PC-3 (cell line): ENCODE measurements around the gene ZNF221. TPM values are rescaled to one million over a fixed set of nuclear protein-coding genes. Genes with fewer than 3 reads are reported as not detected.

Source experiments
- ATAC-seq: fragments of 200-7000 bp; cut with Tn5 transposase; 2 replicates; pipeline ENCODE4 v1.9.1; 2020; ENCODE audit warnings: mild to moderate bottlenecking, moderate library complexity
- BruUV-seq: library from RNA; stranded (reverse); fragments of 400-500 nt; replicated peaks from 2 replicates; lab custom pipeline; 2021; lab: Mats Ljungman, UMichigan
- CTCF ChIA-PET: fragments of 300-600 bp; sonication (Branson Sonifier 250); formaldehyde crosslinking; loops from one replicate; lab custom pipeline; 2022; ENCODE audit warnings: antibody characterized with exemption; lab: Charles Lee
- POLR2A ChIA-PET: fragments of 300-600 bp; sonication (Branson Sonifier 250); formaldehyde crosslinking; loops from one replicate; lab custom pipeline; 2022; ENCODE audit warnings: antibody characterized with exemption; ENCODE audit not compliant: unreplicated experiment; lab: Charles Lee
- DNase-seq: peaks from one replicate; pipeline ENCODE4 v3.0.0-alpha.2; 2015
- H2AFZ ChIP-seq: fragments of 300-600 bp; sonication (generic); 2 replicates; pipeline ENCODE4 v1.6.0; 2016; ENCODE audit warnings: antibody characterized with exemption, low read length
- H3F3A ChIP-seq: fragments of 300-600 bp; sonication (generic); one replicate; pipeline ENCODE4 v1.6.0; 2017; ENCODE audit warnings: antibody characterized with exemption, low read length, control low read depth, mild to moderate bottlenecking; ENCODE audit not compliant: unreplicated experiment
- H3K27ac ChIP-seq: fragments of 300-600 bp; sonication (generic); 2 replicates; pipeline ENCODE4 v1.5.1; 2016; ENCODE audit warnings: mild to moderate bottlenecking, low read length
- H3K27me3 ChIP-seq: fragments of 300-600 bp; sonication (generic); 2 replicates; pipeline ENCODE4 v1.6.1; 2016; ENCODE audit warnings: low read length, mixed read lengths
- H3K36me3 ChIP-seq: fragments of 300-600 bp; sonication (generic); 2 replicates; pipeline ENCODE4 v1.6.1; 2016; ENCODE audit warnings: low read depth, mixed run types, low read length, mixed read lengths
- H3K4me1 ChIP-seq: fragments of 300-600 bp; sonication (generic); 2 replicates; pipeline ENCODE4 v1.5.1; 2016; ENCODE audit warnings: low read length; ENCODE audit not compliant: insufficient read depth
- H3K4me2 ChIP-seq: fragments of 300-600 bp; sonication (generic); 2 replicates; pipeline ENCODE4 v1.6.0; 2016; ENCODE audit warnings: low read length
- H3K4me3 ChIP-seq: fragments of 300-600 bp; sonication (generic); 2 replicates; pipeline ENCODE4 v1.5.1; 2016; ENCODE audit warnings: mild to moderate bottlenecking, low read length, mixed read lengths
- H3K79me2 ChIP-seq: fragments of 300-600 bp; sonication (generic); 2 replicates; pipeline ENCODE4 v1.6.1; 2017; ENCODE audit warnings: low read length, mixed read lengths
- H3K9ac ChIP-seq: fragments of 300-600 bp; sonication (generic); 2 replicates; pipeline ENCODE4 v1.6.0; 2016; ENCODE audit warnings: mild to moderate bottlenecking, low read length
- H3K9me2 ChIP-seq: fragments of 300-600 bp; sonication (generic); replicated peaks from 2 replicates; pipeline ENCODE4 v1.6.1; 2016; ENCODE audit warnings: mixed run types, low read length, mixed read lengths
- H3K9me3 ChIP-seq: fragments of 300-600 bp; sonication (generic); 2 replicates; pipeline ENCODE4 v1.6.1; 2016; ENCODE audit warnings: low read length, mixed read lengths
- H4K20me1 ChIP-seq: fragments of 300-600 bp; sonication (generic); 2 replicates; pipeline ENCODE4 v1.6.1; 2016; ENCODE audit warnings: low read length, mixed read lengths
- CTCF ChIP-seq: fragments of 300-600 bp; sonication (generic); conservative IDR thresholded peaks from 2 replicates; pipeline ENCODE4 v1.5.1; 2017; ENCODE audit warnings: antibody characterized with exemption, low read depth, mild to moderate bottlenecking, low read length
- EZH2 ChIP-seq: fragments of 300-600 bp; sonication (generic); IDR thresholded peaks from one replicate; pipeline ENCODE4 v1.6.1; 2017; ENCODE audit warnings: antibody characterized with exemption, mild to moderate bottlenecking, low read length; ENCODE audit not compliant: unreplicated experiment
- EZH2phosphoT487 ChIP-seq: fragments of 300-600 bp; sonication (generic); IDR thresholded peaks from 2 replicates; pipeline ENCODE4 v1.6.1; 2018; ENCODE audit warnings: mild to moderate bottlenecking, antibody characterized with exemption, low read length, borderline replicate concordance
- intact Hi-C: fragments of 100-400 bp; cut with micrococcal nuclease; formaldehyde crosslinking; loops from 2 replicates; pipeline ENCODE4 v1.9.0; 2023
- total RNA-seq: library from RNA; depleted of rRNA; stranded (reverse); fragments of >200 nt; gene quantifications from 2 replicates; pipeline ENCODE4 v1.2.3, GENCODE V29; 2014

Gene ZNF221
- total RNA-seq, 1 experiment from 2014 or later: 0.55 TPM

- Histone ChIP-seq H3K4me1 (no peaks in the 10 kb centered on the region), H3K4me2 (peak overlapping the region; percentile 86), H3K36me3 (peaks cover 11% of the 10 kb centered on the region; the same call in 1 of the 2 replicates), H3K27me3 (no peaks in the 10 kb centered on the region), H2AFZ (peak overlapping the region; percentile 99), H3K27ac (no peak overlapping the region), H4K20me1 (no peaks in the 10 kb centered on the region), H3K4me3 (peak overlapping the region; percentile 81), H3K9me3 (no peaks in the 10 kb centered on the region), H3F3A (no peaks in the 10 kb centered on the region), H3K9ac (peak overlapping the region; percentile 62), H3K9me2 (no peaks in the 10 kb centered on the region), H3K79me2 (peaks cover 6% of the 10 kb centered on the region)
- CTCF ChIA-PET: no interaction called here
- TF ChIP-seq EZH2phosphoT487 (no peak), EZH2 (no peak), CTCF (no peak)
- ATAC-seq (no peak), DNase-seq (no peak)
- BruUV-seq: TSS peak; percentile 94
- POLR2A ChIA-PET: no interaction called here
- intact Hi-C loops: loop anchor here (1.0 to 2.0 kb wide), 4 partner anchors 17 to 111 kb away; partner anchors contain the start of genes ZNF155, ZNF224, ZNF225 and ZNF284
Observed at GRCh38 chr19:44002212-44002565, 51.2 kb downstream of the ZNF221 start.

- TSS peak; percentile 89 for BruUV-seq
- H3K9ac ChIP-seq: peak within 1 kb of the TSS; percentile 62
- peak within 1 kb of the TSS; percentile 99 for H2AFZ ChIP-seq
- DNase-seq: peak; percentile 93
- peak; percentile 97 for ATAC-seq
- POLR2A ChIA-PET: no interaction called here
- H3K79me2 ChIP-seq: peaks cover 6% of the 10 kb centered on the region
- no peaks in the 10 kb centered on the region for H3K4me1 ChIP-seq
- no peaks in the 10 kb centered on the region for H3K9me2 ChIP-seq
- no peak for TF ChIP-seq EZH2phosphoT487
- TF ChIP-seq EZH2: no peak
- no peak for TF ChIP-seq CTCF
- CTCF ChIA-PET: interaction anchor here (0.6 kb wide), 1 partner anchor 953 kb away, joined by 4 read pairs; no protein-coding TSS in a partner anchor
- no peaks in the 10 kb centered on the region for H3K27me3 ChIP-seq
- peak within 1 kb of the TSS; percentile 81 for H3K4me3 ChIP-seq
- H4K20me1 ChIP-seq: no peaks in the 10 kb centered on the region
- H3K9me3 ChIP-seq: no peaks in the 10 kb centered on the region
- H3K27ac ChIP-seq: no peak within 1 kb of the TSS
- no peaks in the 10 kb centered on the region for H3F3A ChIP-seq
- intact Hi-C loops: loop anchor here (1.0 to 2.0 kb wide), 4 partner anchors 18 to 110 kb away; partner anchors contain the start of genes ZNF155, ZNF224, ZNF225 and ZNF284
- H3K36me3 ChIP-seq: peaks cover 17% of the 10 kb centered on the region
- peak within 1 kb of the TSS; percentile 86 for H3K4me2 ChIP-seq
Observed at GRCh38 chr19:44002566-44003460, 51.8 kb downstream of the ZNF221 start, which contains the start of gene ZNF230. ZNF230 (plus strand) TSS chr19:44002957; CDS start chr19:44007079, 4,122 bp downstream.
